Measurements from ENCODE around the gene ARHGEF37. TPM values are rescaled to one million over a fixed set of nuclear protein-coding genes. Genes with fewer than 3 reads are reported as not detected.
"Not testable (repeated sequence)": the region's sequence is repeated elsewhere in the genome, so short reads cannot be mapped to it uniquely, and the experiment has no call there.

The ARHGEF37 gene
- total RNA-seq, 5 donors from 2014 or later (not counting 1 experiment from before 2014, with no cell fraction given): 0.07 to 1.0 (median 0.59) TPM; not detected in 1

DNA sequence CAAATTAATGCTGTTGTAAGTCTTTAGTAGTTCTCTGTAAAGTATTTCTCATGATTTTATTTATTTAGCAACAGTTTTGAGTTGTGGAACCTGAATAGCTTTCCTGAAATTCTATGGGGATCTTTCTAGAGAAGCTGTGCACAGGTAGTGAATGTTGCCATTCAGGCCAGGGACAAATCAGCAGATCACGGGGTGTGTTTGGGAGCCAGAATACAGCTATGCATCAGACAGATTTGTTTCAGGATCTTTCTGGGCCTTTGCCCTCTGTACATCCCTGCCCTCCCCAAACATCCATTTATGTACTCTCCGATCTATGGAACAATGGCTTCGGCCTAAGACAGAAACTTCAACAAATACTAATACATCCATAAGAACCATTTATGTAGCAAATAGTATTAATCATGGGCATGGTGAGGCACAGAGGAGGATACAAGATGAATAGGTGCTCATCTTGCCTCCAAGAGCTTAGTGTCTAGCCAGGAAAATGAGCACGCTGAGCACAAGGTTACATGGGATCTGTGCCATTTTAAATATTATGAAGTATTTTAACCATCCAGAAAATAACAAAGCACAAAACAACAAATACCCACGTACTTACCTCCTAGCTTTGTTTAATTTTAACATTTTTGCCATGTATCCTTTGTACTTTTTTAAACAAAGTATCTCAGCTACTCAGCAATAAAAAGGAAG, 13.1 kb downstream of the ARHGEF37 start:
- Histone ChIP-seq H3K27ac (ENCODE audit: low read length) (no peak overlapping the region), H3K4me1 (ENCODE audit: control insufficient read depth in 1 of 2, extremely low read depth in 1 of 2, insufficient read depth in 2 of 2, low read length in 2 of 2) (no peaks in the 10 kb centered on the region), H3K27me3 (replicated peaks in 1 of 2; ENCODE audit: control insufficient read depth in 2 of 2, extremely low read depth in 1 of 2, insufficient read depth in 2 of 2, low read length in 1 of 2) (peaks cover 0 to 4% of the 10 kb centered on the region in 2 experiments), H3K9me3 (no peaks in the 10 kb centered on the region), H3K4me3 (ENCODE audit: control insufficient read depth in 1 of 2, extremely low read depth in 1 of 2, low read length in 1 of 2) (no peak overlapping the region), H3K36me3 (ENCODE audit: control insufficient read depth in 2 of 2, extremely low read depth in 1 of 2, insufficient read depth in 1 of 2, low read length in 1 of 2) (no peaks in the 10 kb centered on the region)
- Mint-ChIP-seq H3K27me3 (peaks cover 0 to 8% of the 10 kb centered on the region in 2 donors), H3K9me3 (no peaks in the 10 kb centered on the region), H3K4me3 (no peak overlapping the region), H3K27ac (no peak overlapping the region), H3K36me3 (no peaks in the 10 kb centered on the region), H3K4me1 (peaks cover 0 to 7% (median 0%) of the 10 kb centered on the region in 3 donors)
- ChIA-PET POLR2A (no interaction called here), CTCF (interaction anchor here in 1 of 2 donors (0.9 kb wide), 1 partner anchor 235 kb away, joined by 4 read pairs; no protein-coding TSS in a partner anchor)
- DNase-seq (no peak), ATAC-seq (replicated peaks in 1 of 4) (no peak)
- WGBS (ENCODE audit: insufficient coverage): no CpG with 5 or more reads among the region's 5 CpGs

GRCh38 chr5:149595105-149595504, 13.8 kb downstream of the ARHGEF37 start:
- H3K9me3 Mint-ChIP-seq; H3K4me1 Mint-ChIP-seq; H3K27ac ChIP-seq (ENCODE audit: low read length); H3K27me3 Mint-ChIP-seq; DNase-seq; H3K27ac Mint-ChIP-seq; H3K4me1 ChIP-seq (ENCODE audit: control insufficient read depth in 1 of 2, extremely low read depth in 1 of 2, insufficient read depth in 2 of 2, low read length in 2 of 2); H3K4me3 ChIP-seq (ENCODE audit: control insufficient read depth in 1 of 2, extremely low read depth in 1 of 2, low read length in 1 of 2); H3K4me3 Mint-ChIP-seq; H3K36me3 ChIP-seq (ENCODE audit: control insufficient read depth in 2 of 2, extremely low read depth in 1 of 2, insufficient read depth in 1 of 2, low read length in 1 of 2); POLR2A ChIA-PET; H3K27me3 ChIP-seq (replicated peaks in 1 of 2; ENCODE audit: control insufficient read depth in 2 of 2, extremely low read depth in 1 of 2, insufficient read depth in 2 of 2, low read length in 1 of 2); H3K9me3 ChIP-seq; H3K36me3 Mint-ChIP-seq; ATAC-seq (replicated peaks in 1 of 4): not testable (repeated sequence)
- CTCF ChIA-PET: interaction anchor here in 1 of 2 donors (0.5 kb wide), 1 partner anchor 29 kb away, joined by 3 read pairs; no protein-coding TSS in a partner anchor
- 100% methylated on average over 1 of the region's 3 CpGs for WGBS (ENCODE audit: insufficient coverage)

GRCh38 chr5:149596712-149597111, 15.4 kb downstream of the ARHGEF37 start:
- 69% methylated on average over 1 of the region's 2 CpGs for WGBS (ENCODE audit: insufficient coverage)
- CTCF ChIA-PET: no interaction called here
- peaks cover 0 to 8% of the 10 kb centered on the region in 2 donors for H3K27me3 Mint-ChIP-seq

DNA sequence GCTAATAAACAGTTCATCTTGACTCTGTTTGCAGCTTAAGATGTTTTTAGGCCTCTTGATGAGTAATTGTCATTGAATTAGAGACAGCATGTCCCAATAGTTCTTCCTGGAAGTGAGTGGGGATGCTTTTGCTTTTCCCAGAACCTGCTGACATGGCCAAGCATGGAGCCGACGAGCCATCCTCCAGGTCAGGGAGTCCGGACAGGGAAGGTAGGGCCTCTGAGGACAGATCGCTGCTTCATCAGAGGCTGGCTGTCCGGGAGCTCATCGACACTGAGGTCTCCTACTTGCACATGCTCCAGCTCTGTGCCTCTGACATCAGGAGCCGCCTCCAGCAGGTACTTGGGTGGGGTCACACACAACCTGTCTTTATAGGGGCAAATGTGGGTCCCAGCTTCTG, 16.3 kb downstream of the ARHGEF37 start:
- no peak overlapping the region for H3K4me3 Mint-ChIP-seq
- ChIA-PET POLR2A (no interaction called here), CTCF (no interaction called here)
- ATAC-seq (replicated peaks in 1 of 4) (no peak), DNase-seq (no peak)
- peaks cover 0 to 8% of the 10 kb centered on the region in 2 donors for H3K27me3 Mint-ChIP-seq
- H3K4me3 ChIP-seq (ENCODE audit: control insufficient read depth in 1 of 2, extremely low read depth in 1 of 2, low read length in 1 of 2): no peak overlapping the region
- no peaks in the 10 kb centered on the region for H3K9me3 ChIP-seq
- WGBS (ENCODE audit: insufficient coverage): 96% methylated on average over 6 of the region's 7 CpGs
- no peaks in the 10 kb centered on the region for H3K4me1 ChIP-seq (ENCODE audit: control insufficient read depth in 1 of 2, extremely low read depth in 1 of 2, insufficient read depth in 2 of 2, low read length in 2 of 2)
- H3K4me1 Mint-ChIP-seq: peaks cover 0 to 7% (median 0%) of the 10 kb centered on the region in 3 donors
- no peaks in the 10 kb centered on the region for H3K9me3 Mint-ChIP-seq
- H3K36me3 Mint-ChIP-seq: no peaks in the 10 kb centered on the region
- no peaks in the 10 kb centered on the region for H3K36me3 ChIP-seq (ENCODE audit: control insufficient read depth in 2 of 2, extremely low read depth in 1 of 2, insufficient read depth in 1 of 2, low read length in 1 of 2)
- H3K27ac Mint-ChIP-seq: no peak overlapping the region
- H3K27ac ChIP-seq (ENCODE audit: low read length): no peak overlapping the region
- no peaks in the 10 kb centered on the region for H3K27me3 ChIP-seq (replicated peaks in 1 of 2; ENCODE audit: control insufficient read depth in 2 of 2, extremely low read depth in 1 of 2, insufficient read depth in 2 of 2, low read length in 1 of 2)

More at GRCh38 chr5:149596712-149597111, 15.4 kb downstream of the ARHGEF37 start:
- H3K36me3 ChIP-seq (ENCODE audit: control insufficient read depth in 2 of 2, extremely low read depth in 1 of 2, insufficient read depth in 1 of 2, low read length in 1 of 2): no peaks in the 10 kb centered on the region
- POLR2A ChIA-PET: no interaction called here
- no peaks in the 10 kb centered on the region for H3K9me3 Mint-ChIP-seq
- H3K36me3 Mint-ChIP-seq: no peaks in the 10 kb centered on the region
- H3K4me3 ChIP-seq (ENCODE audit: control insufficient read depth in 1 of 2, extremely low read depth in 1 of 2, low read length in 1 of 2): no peak overlapping the region
- no peaks in the 10 kb centered on the region for H3K9me3 ChIP-seq
- H3K27me3 ChIP-seq (replicated peaks in 1 of 2; ENCODE audit: control insufficient read depth in 2 of 2, extremely low read depth in 1 of 2, insufficient read depth in 2 of 2, low read length in 1 of 2): no peaks in the 10 kb centered on the region
- H3K27ac Mint-ChIP-seq: no peak overlapping the region
- DNase-seq (no peak), ATAC-seq (replicated peaks in 1 of 4) (no peak)
- H3K4me3 Mint-ChIP-seq: no peak overlapping the region
- peaks cover 0 to 7% (median 0%) of the 10 kb centered on the region in 3 donors for H3K4me1 Mint-ChIP-seq
- no peak overlapping the region for H3K27ac ChIP-seq (ENCODE audit: low read length)
- no peaks in the 10 kb centered on the region for H3K4me1 ChIP-seq (ENCODE audit: control insufficient read depth in 1 of 2, extremely low read depth in 1 of 2, insufficient read depth in 2 of 2, low read length in 2 of 2)

GRCh38 chr5:149598234-149598633, 16.9 kb downstream of the ARHGEF37 start:
- H3K27ac Mint-ChIP-seq: not testable (repeated sequence)

GRCh38 chr5:149598966-149599365, 17.7 kb downstream of the ARHGEF37 start:
- H3K36me3 ChIP-seq (ENCODE audit: control insufficient read depth in 2 of 2, extremely low read depth in 1 of 2, insufficient read depth in 1 of 2, low read length in 1 of 2): no peaks in the 10 kb centered on the region
- H3K27me3 Mint-ChIP-seq: peaks cover 0 to 8% of the 10 kb centered on the region in 2 donors
- no peak overlapping the region for H3K27ac ChIP-seq (ENCODE audit: low read length)
- no peaks in the 10 kb centered on the region for H3K36me3 Mint-ChIP-seq
- ATAC-seq (replicated peaks in 1 of 4) (no peak), DNase-seq (no peak)
- H3K9me3 Mint-ChIP-seq: no peaks in the 10 kb centered on the region
- H3K4me1 Mint-ChIP-seq: peaks cover 0 to 7% (median 0%) of the 10 kb centered on the region in 3 donors
- H3K27ac Mint-ChIP-seq: no peak overlapping the region
- no peak overlapping the region for H3K4me3 ChIP-seq (ENCODE audit: control insufficient read depth in 1 of 2, extremely low read depth in 1 of 2, low read length in 1 of 2)
- H3K4me3 Mint-ChIP-seq: no peak overlapping the region
- CTCF ChIA-PET: no interaction called here
- 82% methylated on average over 3 of the region's 3 CpGs for WGBS (ENCODE audit: insufficient coverage)
- POLR2A ChIA-PET: no interaction called here
- H3K9me3 ChIP-seq: no peaks in the 10 kb centered on the region
- no peaks in the 10 kb centered on the region for H3K4me1 ChIP-seq (ENCODE audit: control insufficient read depth in 1 of 2, extremely low read depth in 1 of 2, insufficient read depth in 2 of 2, low read length in 2 of 2)
- H3K27me3 ChIP-seq (replicated peaks in 1 of 2; ENCODE audit: control insufficient read depth in 2 of 2, extremely low read depth in 1 of 2, insufficient read depth in 2 of 2, low read length in 1 of 2): no peaks in the 10 kb centered on the region

More at GRCh38 chr5:149598234-149598633, 16.9 kb downstream of the ARHGEF37 start:
- H3K9me3 ChIP-seq; H3K36me3 Mint-ChIP-seq; H3K9me3 Mint-ChIP-seq; H3K4me1 ChIP-seq (ENCODE audit: control insufficient read depth in 1 of 2, extremely low read depth in 1 of 2, insufficient read depth in 2 of 2, low read length in 2 of 2); ATAC-seq (replicated peaks in 1 of 4); CTCF ChIA-PET; H3K36me3 ChIP-seq (ENCODE audit: control insufficient read depth in 2 of 2, extremely low read depth in 1 of 2, insufficient read depth in 1 of 2, low read length in 1 of 2); H3K4me1 Mint-ChIP-seq; H3K27ac ChIP-seq (ENCODE audit: low read length); DNase-seq; H3K27me3 Mint-ChIP-seq; H3K27me3 ChIP-seq (replicated peaks in 1 of 2; ENCODE audit: control insufficient read depth in 2 of 2, extremely low read depth in 1 of 2, insufficient read depth in 2 of 2, low read length in 1 of 2); POLR2A ChIA-PET; H3K4me3 ChIP-seq (ENCODE audit: control insufficient read depth in 1 of 2, extremely low read depth in 1 of 2, low read length in 1 of 2); H3K4me3 Mint-ChIP-seq: not testable (repeated sequence)
- 100% methylated on average over 2 of the region's 2 CpGs for WGBS (ENCODE audit: insufficient coverage)
